OCI-LY7 (cell line): ENCODE results near the gene DMD.

Source experiments
- CTCF ChIP-seq: fragments of 200-600 bp; sonication (generic); conservative IDR thresholded peaks from 2 replicates; pipeline ENCODE4 v1.5.1; 2014; ENCODE audit warnings: mild to moderate bottlenecking, antibody characterized with exemption, low read length, moderate library complexity, mixed read lengths
- EZH2phosphoT487 ChIP-seq: fragments of 200-600 bp; sonication (generic); IDR thresholded peaks from 2 replicates; pipeline ENCODE4 v1.6.1; 2018; ENCODE audit warnings: low read depth, borderline replicate concordance, mild to moderate bottlenecking, mixed run types, antibody characterized with exemption, low read length, moderate library complexity, mixed read lengths

- TF ChIP-seq CTCF (no peak), EZH2phosphoT487 (no peak)
Observed at GRCh38 chrX:31337332-31337731, 1874.0 kb downstream of the DMD start.
